ENCODE measurements around the gene DNAH5. TPM values are rescaled to one million over a fixed set of nuclear protein-coding genes. Genes with fewer than 3 reads are reported as not detected.

Gene DNAH5
- total RNA-seq, 2 experiments from 2014 or later: not detected

DNA sequence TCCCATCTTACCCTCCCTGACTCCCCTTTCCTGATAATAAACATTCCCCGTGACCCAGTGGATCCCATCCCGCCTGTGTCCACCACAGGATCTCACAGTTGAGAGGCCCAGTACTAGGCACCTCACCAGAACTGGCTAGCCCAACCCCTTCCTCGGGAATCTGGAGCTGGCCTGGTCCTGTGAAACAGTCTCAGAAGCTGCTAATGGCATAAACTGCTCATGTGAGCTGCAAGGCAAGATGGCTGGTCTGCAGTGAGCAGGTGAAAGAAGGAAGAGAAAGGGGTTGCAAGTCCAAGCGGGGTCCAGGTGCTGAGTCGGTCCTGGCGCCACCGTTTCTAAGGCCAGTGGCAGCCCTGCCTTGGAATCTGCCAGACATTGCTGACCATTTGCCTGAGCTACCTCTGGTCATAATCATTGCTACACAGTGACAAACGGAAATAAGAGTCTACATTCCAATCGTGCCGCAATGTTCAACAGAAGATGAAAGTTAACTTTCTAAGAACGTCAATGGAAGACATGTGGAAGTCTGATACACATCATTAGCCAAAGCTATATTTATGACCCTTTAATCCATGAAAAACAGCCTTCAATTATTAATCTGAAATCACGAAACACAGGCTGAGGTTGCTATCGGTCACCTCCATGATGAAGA is 33.7 kb downstream of the DNAH5 start:
- Mint-ChIP-seq H3K27me3 (no peaks in the 10 kb centered on the region), H3K4me1 (ENCODE audit: low read depth) (no peaks in the 10 kb centered on the region), H3K4me3 (no peak overlapping the region), H3K27ac (no peak overlapping the region), H3K9me3 (peaks cover 4% of the 10 kb centered on the region), H3K36me3 (ENCODE audit: low read depth) (no peaks in the 10 kb centered on the region)
- no peak overlapping the region for H3K27ac ChIP-seq (ENCODE audit: low read depth in 1 of 2, low read length in 2 of 2)
- H3K4me1 ChIP-seq (ENCODE audit: insufficient read depth, low read length): no peaks in the 10 kb centered on the region
- TF ChIP-seq, protein P1, sequence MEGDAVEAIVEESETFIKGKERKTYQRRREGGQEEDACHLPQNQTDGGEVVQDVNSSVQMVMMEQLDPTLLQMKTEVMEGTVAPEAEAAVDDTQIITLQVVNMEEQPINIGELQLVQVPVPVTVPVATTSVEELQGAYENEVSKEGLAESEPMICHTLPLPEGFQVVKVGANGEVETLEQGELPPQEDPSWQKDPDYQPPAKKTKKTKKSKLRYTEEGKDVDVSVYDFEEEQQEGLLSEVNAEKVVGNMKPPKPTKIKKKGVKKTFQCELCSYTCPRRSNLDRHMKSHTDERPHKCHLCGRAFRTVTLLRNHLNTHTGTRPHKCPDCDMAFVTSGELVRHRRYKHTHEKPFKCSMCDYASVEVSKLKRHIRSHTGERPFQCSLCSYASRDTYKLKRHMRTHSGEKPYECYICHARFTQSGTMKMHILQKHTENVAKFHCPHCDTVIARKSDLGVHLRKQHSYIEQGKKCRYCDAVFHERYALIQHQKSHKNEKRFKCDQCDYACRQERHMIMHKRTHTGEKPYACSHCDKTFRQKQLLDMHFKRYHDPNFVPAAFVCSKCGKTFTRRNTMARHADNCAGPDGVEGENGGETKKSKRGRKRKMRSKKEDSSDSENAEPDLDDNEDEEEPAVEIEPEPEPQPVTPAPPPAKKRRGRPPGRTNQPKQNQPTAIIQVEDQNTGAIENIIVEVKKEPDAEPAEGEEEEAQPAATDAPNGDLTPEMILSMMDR (IDR thresholded peaks at IDR 0.05): no peak
- POLR2A ChIA-PET: no interaction called here
- DNase-seq (no peak), ATAC-seq (ENCODE audit: poor library complexity) (no peak)
- CTCF ChIA-PET: no interaction called here
- H3K36me3 ChIP-seq (ENCODE audit: insufficient read depth, low read length): no peaks in the 10 kb centered on the region
- no peak overlapping the region for H3K4me3 ChIP-seq (ENCODE audit: low read length)
- no peaks in the 10 kb centered on the region for H3K27me3 ChIP-seq (ENCODE audit: control insufficient read depth in 1 of 2, insufficient read depth in 2 of 2, low read length in 2 of 2)
- intact Hi-C loops (cut with DNase I, micrococcal nuclease): no loop called here
- H3K9me3 ChIP-seq (ENCODE audit: control insufficient read depth in 1 of 2, insufficient read depth in 1 of 2, low read length in 2 of 2): peaks cover 0 to 5% of the 10 kb centered on the region in 2 experiments

DNA sequence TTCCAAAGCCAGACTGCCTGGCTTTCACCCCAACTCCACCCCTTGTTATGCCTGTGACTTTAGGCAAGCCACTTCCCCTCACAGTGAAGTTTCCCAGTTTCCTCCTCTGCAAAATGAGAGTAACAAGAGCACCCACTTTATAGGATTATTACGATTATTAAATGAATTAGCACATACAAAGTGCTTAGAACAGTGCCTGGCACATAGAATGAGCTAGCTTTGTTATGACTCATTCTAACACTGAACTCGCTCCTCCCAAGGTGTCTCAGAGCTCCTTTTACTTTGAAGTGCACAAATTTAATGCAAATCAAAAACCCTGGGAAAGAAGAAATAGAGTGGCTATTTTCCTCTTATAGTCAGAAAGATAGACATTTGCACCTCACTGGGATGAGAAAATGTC is 34.3 kb downstream of the DNAH5 start:
- CTCF ChIA-PET: no interaction called here
- POLR2A ChIA-PET: no interaction called here
- Histone ChIP-seq H3K9me3 (ENCODE audit: control insufficient read depth in 1 of 2, insufficient read depth in 1 of 2, low read length in 2 of 2) (peaks cover 0 to 5% of the 10 kb centered on the region in 2 experiments), H3K27ac (ENCODE audit: low read depth in 1 of 2, low read length in 2 of 2) (no peak overlapping the region), H3K27me3 (ENCODE audit: control insufficient read depth in 1 of 2, insufficient read depth in 2 of 2, low read length in 2 of 2) (no peaks in the 10 kb centered on the region), H3K36me3 (ENCODE audit: insufficient read depth, low read length) (no peaks in the 10 kb centered on the region), H3K4me1 (ENCODE audit: insufficient read depth, low read length) (no peaks in the 10 kb centered on the region), H3K4me3 (ENCODE audit: low read length) (no peak overlapping the region)
- no peaks in the 10 kb centered on the region for H3K36me3 Mint-ChIP-seq (ENCODE audit: low read depth)
- no peak overlapping the region for H3K27ac Mint-ChIP-seq
- intact Hi-C loops (cut with DNase I, micrococcal nuclease): no loop called here
- ATAC-seq (ENCODE audit: poor library complexity) (no peak), DNase-seq (no peak)
- no peaks in the 10 kb centered on the region for H3K4me1 Mint-ChIP-seq (ENCODE audit: low read depth)
- H3K4me3 Mint-ChIP-seq: no peak overlapping the region
- peaks cover 4% of the 10 kb centered on the region for H3K9me3 Mint-ChIP-seq
- H3K27me3 Mint-ChIP-seq: no peaks in the 10 kb centered on the region
- TF ChIP-seq, protein P1 (IDR thresholded peaks at IDR 0.05): no peak

DNA sequence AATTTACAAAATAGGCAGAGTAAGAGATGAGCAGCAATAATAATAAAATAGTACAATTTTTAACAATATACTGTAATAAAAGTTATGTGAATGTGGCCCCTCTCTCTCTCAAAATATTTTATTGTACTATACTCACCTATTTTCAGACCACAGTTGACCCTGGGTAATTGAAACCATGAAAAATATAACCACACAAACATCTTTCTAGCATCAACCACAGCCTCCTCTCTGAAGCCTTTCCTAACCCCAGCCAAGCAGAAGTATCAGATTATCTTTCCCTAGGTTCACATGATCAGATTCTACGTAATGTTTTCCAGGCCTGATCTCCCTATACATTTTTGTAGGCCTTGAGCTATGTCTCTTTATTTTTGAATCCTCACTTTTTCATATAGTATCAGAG is 35.2 kb downstream of the DNAH5 start:
- Histone ChIP-seq H3K4me1 (ENCODE audit: insufficient read depth, low read length) (no peaks in the 10 kb centered on the region), H3K27me3 (ENCODE audit: control insufficient read depth in 1 of 2, insufficient read depth in 2 of 2, low read length in 2 of 2) (no peaks in the 10 kb centered on the region), H3K4me3 (ENCODE audit: low read length) (no peak overlapping the region), H3K36me3 (ENCODE audit: insufficient read depth, low read length) (no peaks in the 10 kb centered on the region), H3K27ac (ENCODE audit: low read depth in 1 of 2, low read length in 2 of 2) (no peak overlapping the region), H3K9me3 (ENCODE audit: control insufficient read depth in 1 of 2, insufficient read depth in 1 of 2, low read length in 2 of 2) (peaks cover 0 to 5% of the 10 kb centered on the region in 2 experiments)
- no peaks in the 10 kb centered on the region for H3K36me3 Mint-ChIP-seq (ENCODE audit: low read depth)
- ChIA-PET POLR2A (no interaction called here), CTCF (no interaction called here)
- no peak for ATAC-seq (ENCODE audit: poor library complexity)
- peaks cover 4% of the 10 kb centered on the region for H3K9me3 Mint-ChIP-seq
- intact Hi-C loops (cut with DNase I, micrococcal nuclease): no loop called here
- no peaks in the 10 kb centered on the region for H3K27me3 Mint-ChIP-seq
- H3K27ac Mint-ChIP-seq: no peak overlapping the region
- TF ChIP-seq, protein P1 (IDR thresholded peaks at IDR 0.05): no peak
- DNase-seq: no peak
- no peak overlapping the region for H3K4me3 Mint-ChIP-seq
- no peaks in the 10 kb centered on the region for H3K4me1 Mint-ChIP-seq (ENCODE audit: low read depth)
